Measurements from ENCODE around the gene AMBP.

Gene AMBP

GRCh38 chr9:114078021-114078780 lies at the start of gene AMBP:
Gene AMBP (minus strand): TSS chr9:114078300. CDS start chr9:114078209, 91 bp downstream.
- DNase-seq, result no peak

- DNase-seq, result no peak
These were observed 48.4 kb upstream of the AMBP start for GRCh38 chr9:114126247-114127060.

GRCh38 chr9:114125476-114126013 lies 47.4 kb upstream of the AMBP start:
- DNase-seq, result no peak

- DNase-seq, result no peak
These were observed 46.8 kb upstream of the AMBP start for GRCh38 chr9:114124666-114125475.

- DNase-seq, result no peak
These were observed 46.0 kb upstream of the AMBP start for GRCh38 chr9:114124138-114124537.

GRCh38 chr9:114123031-114123977 lies 45.2 kb upstream of the AMBP start:
- DNase-seq, result no peak

- DNase-seq, result no peak
These were observed 44.3 kb upstream of the AMBP start for GRCh38 chr9:114122136-114123027.

GRCh38 chr9:114121227-114122135 lies 43.4 kb upstream of the AMBP start:
- no peak for DNase-seq

- DNase-seq, result no peak
These were observed 42.3 kb upstream of the AMBP start for GRCh38 chr9:114120192-114121014.

- no peak for DNase-seq
These were observed 41.4 kb upstream of the AMBP start for GRCh38 chr9:114119242-114120191.

- no peak for DNase-seq
These were observed 40.1 kb upstream of the AMBP start for GRCh38 chr9:114117996-114118830.

- DNase-seq, result no peak
These were observed 39.5 kb upstream of the AMBP start for GRCh38 chr9:114117614-114117995.

GRCh38 chr9:114116126-114116747 lies 38.1 kb upstream of the AMBP start:
- no peak for DNase-seq

- no peak for DNase-seq
These were observed 37.6 kb upstream of the AMBP start for GRCh38 chr9:114115654-114116125.

- no peak for DNase-seq
These were observed 36.3 kb upstream of the AMBP start for GRCh38 chr9:114114364-114114763.
